OCI-LY3 (cell line): ENCODE data around the gene LRCH1.

Experiments
- H2AFZ ChIP-seq: fragments of 200-600, 300-600 bp; shearing (Covaris generic); 2 replicates; pipeline ENCODE4 v1.6.0; 2014; ENCODE audit warnings: antibody characterized with exemption, low read depth, low read length
- H3K27ac ChIP-seq: fragments of 200-600, 300-600 bp; sonication (generic); 2 replicates; pipeline ENCODE4 v1.5.1; 2014; ENCODE audit warnings: mild to moderate bottlenecking, low read length, moderate library complexity, mixed read lengths
- H3K27me3 ChIP-seq: fragments of 200-600, 300-600 bp; sonication (generic); 2 replicates; pipeline ENCODE4 v1.6.1; 2014; ENCODE audit warnings: low read depth, low read length, mixed read lengths
- H3K36me3 ChIP-seq: fragments of 200-600, 300-600 bp; sonication (generic); replicated peaks from 2 replicates; pipeline ENCODE3; 2014; ENCODE audit warnings: low read depth, low read length, mixed read lengths
- H3K4me1 ChIP-seq: fragments of 300-600, 200-600 bp; sonication (generic); 2 replicates; pipeline ENCODE4 v1.6.1; 2014; ENCODE audit warnings: low read length, mixed read lengths
- H3K4me2 ChIP-seq: fragments of 200-600, 300-600 bp; sonication (generic); 2 replicates; pipeline ENCODE4 v1.6.1; 2014; ENCODE audit warnings: low read length, mixed read lengths
- H3K4me3 ChIP-seq: fragments of 300-600, 200-600 bp; sonication (generic); 2 replicates; pipeline ENCODE4 v1.5.1; 2014; ENCODE audit warnings: antibody characterized with exemption, mild to moderate bottlenecking, low read length, moderate library complexity
- H3K79me2 ChIP-seq: fragments of 300-600, 200-600 bp; shearing (Covaris generic); 2 replicates; pipeline ENCODE4 v1.6.1; 2014; ENCODE audit warnings: mild to moderate bottlenecking, low read length, mixed read lengths
- H3K9ac ChIP-seq: fragments of 300-600, 200-600 bp; shearing (Covaris generic); 2 replicates; pipeline ENCODE4 v1.6.0; 2014; ENCODE audit warnings: mild to moderate bottlenecking, low read length, moderate library complexity
- H3K9me3 ChIP-seq: fragments of 200-600, 300-600 bp; shearing (Covaris generic); 2 replicates; pipeline ENCODE4 v1.6.1; 2014; ENCODE audit warnings: low read length, mixed read lengths; ENCODE audit not compliant: insufficient read depth
- H4K20me1 ChIP-seq: fragments of 200-600, 300-600 bp; sonication (generic); 2 replicates; pipeline ENCODE4 v1.6.1; 2016; ENCODE audit warnings: low read length, mixed read lengths; ENCODE audit not compliant: insufficient read depth
- EZH2phosphoT487 ChIP-seq: fragments of 200-600 bp; shearing (Covaris generic); IDR thresholded peaks from 2 replicates; pipeline ENCODE4 v1.6.1; 2018; ENCODE audit warnings: antibody characterized with exemption, mixed run types, low read depth
- TF ChIP-seq, protein P1 (sequence below): fragments of 200-600, 300-600 bp; sonication (generic); IDR thresholded peaks from 2 replicates; pipeline ENCODE4 v1.5.1; 2014; ENCODE audit warnings: antibody characterized with exemption, low read length, low read depth

Gene LRCH1

DNA sequence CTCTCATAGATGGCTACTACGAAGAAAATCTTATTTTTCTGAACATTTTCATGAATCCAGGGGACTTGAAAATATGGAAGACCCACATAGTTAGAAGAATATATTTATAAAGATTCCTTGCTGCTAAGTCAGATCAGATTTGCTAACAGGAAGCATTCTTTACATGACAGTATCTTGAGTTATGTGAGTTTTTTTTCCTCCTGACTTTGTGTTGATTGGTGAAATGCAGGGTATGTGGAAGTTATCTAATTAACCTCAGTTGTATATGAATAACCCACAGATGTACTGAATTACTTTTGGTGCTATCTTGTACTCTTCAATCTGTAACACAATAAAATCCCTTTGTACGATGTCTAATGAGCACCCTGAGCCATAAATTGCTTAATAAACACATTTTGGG is 190.2 kb downstream of the LRCH1 start:
- Histone ChIP-seq H3K4me3 (no peak overlapping the region), H2AFZ (no peak overlapping the region), H3K9me3 (no peaks in the 10 kb centered on the region), H3K9ac (no peak overlapping the region), H3K4me2 (no peak overlapping the region), H3K27ac (no peak overlapping the region), H3K36me3 (peaks cover 53% of the 10 kb centered on the region), H4K20me1 (no peaks in the 10 kb centered on the region), H3K4me1 (no peaks in the 10 kb centered on the region), H3K27me3 (no peaks in the 10 kb centered on the region), H3K79me2 (no peaks in the 10 kb centered on the region)
- TF ChIP-seq, protein P1, sequence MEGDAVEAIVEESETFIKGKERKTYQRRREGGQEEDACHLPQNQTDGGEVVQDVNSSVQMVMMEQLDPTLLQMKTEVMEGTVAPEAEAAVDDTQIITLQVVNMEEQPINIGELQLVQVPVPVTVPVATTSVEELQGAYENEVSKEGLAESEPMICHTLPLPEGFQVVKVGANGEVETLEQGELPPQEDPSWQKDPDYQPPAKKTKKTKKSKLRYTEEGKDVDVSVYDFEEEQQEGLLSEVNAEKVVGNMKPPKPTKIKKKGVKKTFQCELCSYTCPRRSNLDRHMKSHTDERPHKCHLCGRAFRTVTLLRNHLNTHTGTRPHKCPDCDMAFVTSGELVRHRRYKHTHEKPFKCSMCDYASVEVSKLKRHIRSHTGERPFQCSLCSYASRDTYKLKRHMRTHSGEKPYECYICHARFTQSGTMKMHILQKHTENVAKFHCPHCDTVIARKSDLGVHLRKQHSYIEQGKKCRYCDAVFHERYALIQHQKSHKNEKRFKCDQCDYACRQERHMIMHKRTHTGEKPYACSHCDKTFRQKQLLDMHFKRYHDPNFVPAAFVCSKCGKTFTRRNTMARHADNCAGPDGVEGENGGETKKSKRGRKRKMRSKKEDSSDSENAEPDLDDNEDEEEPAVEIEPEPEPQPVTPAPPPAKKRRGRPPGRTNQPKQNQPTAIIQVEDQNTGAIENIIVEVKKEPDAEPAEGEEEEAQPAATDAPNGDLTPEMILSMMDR: no peak
- TF ChIP-seq EZH2phosphoT487: no peak

DNA sequence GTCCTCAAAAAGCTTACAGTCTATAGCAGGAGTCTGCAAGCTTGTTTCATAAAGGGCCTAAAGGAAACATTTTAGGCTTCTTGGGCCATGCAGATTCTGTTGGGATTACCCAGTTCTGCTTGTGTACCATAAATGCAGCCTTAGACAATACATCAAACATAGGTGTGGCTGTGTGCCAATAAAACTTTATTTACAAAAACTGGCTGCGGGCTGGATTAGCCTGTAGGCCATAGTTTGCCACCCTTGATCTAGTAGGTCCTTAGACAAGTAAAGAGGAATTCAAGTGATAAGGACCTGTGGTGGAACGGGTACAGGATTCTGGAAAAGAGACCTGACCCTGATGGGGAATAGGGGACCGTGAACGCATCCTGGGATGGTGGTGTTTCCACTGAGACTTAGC is 192.1 kb downstream of the LRCH1 start:
- Histone ChIP-seq H3K9me3 (no peaks in the 10 kb centered on the region), H3K79me2 (no peaks in the 10 kb centered on the region), H3K27ac (no peak overlapping the region), H3K27me3 (no peaks in the 10 kb centered on the region), H3K4me3 (no peak overlapping the region), H3K4me2 (no peak overlapping the region), H2AFZ (no peak overlapping the region), H3K36me3 (peaks cover 63% of the 10 kb centered on the region), H3K9ac (no peak overlapping the region), H3K4me1 (no peaks in the 10 kb centered on the region), H4K20me1 (no peaks in the 10 kb centered on the region)
- TF ChIP-seq, protein P1: no peak
- TF ChIP-seq EZH2phosphoT487: no peak

DNA sequence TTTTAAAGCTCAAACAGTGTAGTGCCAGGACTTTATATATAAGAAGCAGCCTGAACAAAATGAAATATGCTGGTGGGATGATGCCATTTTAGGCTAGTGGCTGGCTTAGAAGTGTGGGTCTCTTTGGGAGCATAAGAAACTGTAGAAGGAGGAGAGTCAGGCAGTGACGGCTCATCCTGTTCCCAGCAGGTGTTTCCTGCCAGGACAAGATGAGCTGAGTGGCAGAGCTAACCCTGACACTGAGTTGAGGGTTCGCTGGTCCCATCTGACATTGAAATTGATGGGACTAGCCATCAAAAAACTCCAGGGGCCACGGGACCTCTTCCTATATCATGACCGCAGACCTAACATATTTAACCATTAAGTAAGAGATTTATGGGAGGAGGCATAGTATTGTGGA is 192.7 kb downstream of the LRCH1 start:
- no peak overlapping the region for H3K4me3 ChIP-seq
- no peak overlapping the region for H3K4me2 ChIP-seq
- no peaks in the 10 kb centered on the region for H3K4me1 ChIP-seq
- no peak overlapping the region for H3K9ac ChIP-seq
- TF ChIP-seq EZH2phosphoT487: no peak
- TF ChIP-seq, protein P1: no peak
- no peaks in the 10 kb centered on the region for H4K20me1 ChIP-seq
- H3K9me3 ChIP-seq: no peaks in the 10 kb centered on the region
- no peak overlapping the region for H2AFZ ChIP-seq
- no peaks in the 10 kb centered on the region for H3K79me2 ChIP-seq
- H3K27me3 ChIP-seq: no peaks in the 10 kb centered on the region
- peaks cover 70% of the 10 kb centered on the region for H3K36me3 ChIP-seq
- no peak overlapping the region for H3K27ac ChIP-seq

DNA sequence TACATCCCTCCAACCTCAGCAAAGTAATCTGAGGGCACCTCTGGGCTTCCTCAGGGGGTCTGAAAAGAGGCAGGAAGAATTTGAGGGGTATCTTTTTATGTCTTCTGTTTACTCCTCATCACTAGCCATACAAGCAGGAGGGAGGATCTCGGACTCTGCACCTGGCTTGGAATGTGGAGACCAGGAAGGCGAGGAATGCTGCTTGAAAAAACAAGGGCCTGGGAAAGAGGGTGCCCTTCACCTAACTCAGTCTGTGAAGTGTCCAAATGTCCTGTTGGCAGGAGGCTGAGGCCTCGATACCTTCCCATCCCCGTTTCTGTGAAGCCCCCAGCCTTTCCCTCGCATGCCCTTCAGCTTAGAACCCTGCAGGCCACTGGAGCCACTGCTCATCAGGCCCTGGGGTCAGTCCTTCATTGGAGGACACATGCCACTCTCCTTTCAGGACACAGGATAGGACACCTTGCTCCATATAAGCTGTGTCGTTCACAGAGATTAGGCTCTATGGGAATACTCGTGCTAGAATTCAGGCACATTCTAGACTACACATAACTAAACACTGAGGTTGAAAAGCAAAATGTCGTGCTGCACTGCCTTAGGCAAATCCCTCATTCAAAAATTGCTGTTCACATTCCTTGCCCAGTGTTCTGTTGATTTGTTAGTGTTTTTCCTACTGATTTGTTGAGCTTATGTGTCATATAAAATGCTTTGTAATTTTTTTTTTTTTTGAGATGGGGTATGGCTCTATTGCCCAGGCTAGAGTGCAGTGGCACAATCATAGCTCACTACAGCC is 194.3 kb downstream of the LRCH1 start:
- Histone ChIP-seq H3K79me2 (no peaks in the 10 kb centered on the region), H3K9me3 (no peaks in the 10 kb centered on the region), H3K27ac (no peak overlapping the region), H3K4me1 (peaks cover 12% of the 10 kb centered on the region), H3K36me3 (peaks cover 66% of the 10 kb centered on the region), H2AFZ (no peak overlapping the region), H3K9ac (no peak overlapping the region), H4K20me1 (peaks cover 10% of the 10 kb centered on the region), H3K4me2 (no peak overlapping the region), H3K4me3 (no peak overlapping the region), H3K27me3 (no peaks in the 10 kb centered on the region)
- TF ChIP-seq, protein P1: no peak
- no peak for TF ChIP-seq EZH2phosphoT487
